Hindlimb muscle (tissue), 1 donor: Measurements from ENCODE around the gene ZNF326. TPM values are rescaled to one million over a fixed set of nuclear protein-coding genes. Genes with fewer than 3 reads are reported as not detected.
A peak's percentile ranks its signal among the peaks of the same experiment; 100 is the strongest.
"Not testable (repeated sequence)": the region's sequence is repeated elsewhere in the genome, so short reads cannot be mapped to it uniquely, and the experiment has no call there.

Experiments used
- DNase-seq: peaks from one replicate; pipeline ENCODE4 v3.0.0-alpha.2; 2013
- polyA plus RNA-seq: library from polyadenylated mRNA; unstranded; fragments of 120-200 nt; gene quantifications from one replicate; pipeline ENCODE4 v1.2.1, GENCODE V29; 2013; ENCODE audit not compliant: insufficient read length

The ZNF326 gene
- polyA plus RNA-seq, 1 donor: 23.9 TPM

DNA sequence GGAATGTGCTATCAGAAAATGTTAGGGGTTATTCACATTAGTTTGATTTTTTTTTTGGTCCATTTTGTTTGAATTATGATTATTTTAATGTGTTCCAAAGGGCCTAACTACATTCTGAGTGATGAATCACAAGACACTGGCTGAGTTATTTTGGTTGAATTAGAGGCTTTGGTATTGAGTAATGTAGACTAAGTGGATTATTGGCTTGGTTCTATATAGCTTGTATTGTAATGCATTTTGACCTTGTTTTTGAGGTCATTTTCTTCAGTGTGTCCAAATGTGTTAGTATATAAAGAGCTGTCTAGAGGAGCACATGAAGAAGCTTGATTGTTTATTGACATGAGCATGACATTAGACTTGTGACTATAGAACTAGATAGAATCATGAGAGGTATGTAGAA is 3.4 kb downstream of the ZNF326 start:
- DNase-seq: no peak

DNA sequence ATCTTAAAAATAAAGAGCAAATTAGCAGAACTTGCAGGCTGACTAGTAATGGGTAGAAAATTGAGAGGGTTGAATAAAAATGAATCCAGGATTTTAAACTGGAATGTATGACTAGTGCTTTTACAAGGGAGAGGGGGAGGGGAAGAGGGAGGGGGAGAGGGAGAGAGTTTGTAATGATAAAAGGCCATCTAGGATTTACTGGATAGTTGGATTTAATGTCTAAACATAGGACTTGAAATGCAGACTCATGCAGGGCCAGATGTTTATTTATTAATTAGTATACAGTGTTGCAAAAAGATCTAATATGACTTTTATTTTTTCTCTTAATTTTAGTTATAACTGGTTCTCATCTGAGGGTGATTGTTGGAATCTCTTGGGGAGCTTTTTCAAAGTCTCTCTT is 4.3 kb downstream of the ZNF326 start:
- no peak for DNase-seq

DNA sequence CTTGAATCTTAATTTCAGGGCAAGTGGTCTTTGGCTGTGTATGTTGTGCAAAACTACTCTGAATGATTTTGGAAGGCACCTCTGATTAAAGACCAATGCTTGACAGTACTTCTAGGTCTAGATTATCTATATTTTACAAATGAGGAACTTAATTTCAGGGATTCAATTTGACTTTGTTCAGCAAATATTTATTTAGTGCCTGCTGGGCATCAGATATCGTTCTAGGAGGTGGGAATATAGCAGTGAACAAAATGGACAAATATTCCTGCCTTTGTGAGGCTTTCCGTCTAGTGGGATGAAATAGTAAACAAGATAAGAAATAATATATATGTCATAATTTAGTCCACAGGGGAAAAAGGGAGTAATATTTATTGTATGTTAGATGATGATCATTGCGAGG is 4.7 kb downstream of the ZNF326 start:
- no peak for DNase-seq

DNA sequence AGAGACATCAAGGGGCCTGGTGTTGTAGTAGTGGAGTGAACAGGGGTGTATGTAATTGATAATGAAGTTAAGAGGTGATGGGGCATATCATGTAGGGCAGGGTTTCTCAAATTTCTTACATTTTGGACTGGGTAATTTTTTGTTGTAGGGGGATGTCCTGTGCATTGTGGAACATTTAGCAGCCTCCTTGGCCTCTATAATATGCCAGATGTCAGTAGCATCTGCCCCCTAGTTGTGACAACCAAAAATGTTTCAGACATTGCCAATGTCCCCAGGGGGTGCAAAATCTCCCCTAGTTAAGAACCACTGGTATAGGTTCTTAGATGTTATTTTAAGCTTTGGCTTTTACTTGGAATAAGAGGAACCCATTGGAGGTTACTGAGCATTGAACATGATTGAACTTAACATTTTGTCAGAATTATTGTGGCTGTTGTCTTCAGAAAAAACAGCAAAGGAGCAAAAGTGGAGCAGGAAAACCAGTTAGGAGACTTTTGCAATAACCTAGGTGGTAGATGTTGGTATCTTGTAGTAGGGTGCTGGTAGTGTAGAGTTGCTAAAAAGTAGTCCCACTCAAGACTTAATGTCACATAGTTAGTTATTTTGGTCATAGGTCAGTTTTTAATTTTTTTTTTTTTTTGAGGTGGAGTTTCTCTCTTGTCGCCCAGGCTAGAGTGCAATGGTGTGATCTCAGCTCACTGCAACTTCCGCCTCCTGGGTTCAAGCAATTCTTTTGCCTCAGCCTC is 6.2 kb downstream of the ZNF326 start:
- no peak for DNase-seq

DNA sequence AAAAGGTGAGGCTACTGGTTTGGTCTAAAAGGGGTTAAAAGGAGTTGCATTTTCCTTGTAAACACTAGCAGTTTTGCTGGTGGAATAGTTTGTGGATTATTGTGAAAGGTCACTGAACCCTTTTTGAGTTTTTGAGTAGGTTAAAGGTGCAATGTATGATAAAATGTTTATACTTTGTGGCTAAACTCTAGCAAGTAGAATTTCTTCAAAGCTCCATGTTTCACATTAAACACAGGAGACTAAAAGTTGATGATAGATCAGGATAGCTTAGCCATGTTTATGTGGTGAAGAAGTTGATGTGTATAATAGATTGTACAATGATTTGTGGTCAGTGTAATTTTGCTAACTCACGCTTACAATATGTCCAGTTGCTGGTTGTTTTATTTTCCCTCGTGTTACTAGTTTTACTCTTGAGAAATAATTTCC is 13.1 kb downstream of the ZNF326 start:
- DNase-seq: no peak

DNA sequence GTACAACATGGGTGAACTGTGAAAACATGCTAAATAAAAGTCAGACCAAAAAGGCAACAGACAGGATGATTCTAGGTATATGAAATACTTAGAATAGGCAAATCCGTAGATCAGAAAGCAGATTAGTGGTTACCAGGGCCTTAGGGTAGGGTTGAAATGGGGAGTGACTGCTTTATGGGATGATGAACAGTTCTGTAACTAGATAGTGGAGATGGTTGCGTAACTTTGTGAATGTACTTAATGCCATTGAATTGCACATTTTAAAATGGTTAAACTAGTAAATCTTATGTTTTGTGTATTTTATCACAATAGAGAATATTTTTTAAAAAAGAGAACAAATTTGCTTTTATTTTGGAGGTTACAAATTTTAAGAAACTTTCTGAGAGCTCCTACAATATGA is 17.4 kb downstream of the ZNF326 start:
- no peak for DNase-seq

DNA sequence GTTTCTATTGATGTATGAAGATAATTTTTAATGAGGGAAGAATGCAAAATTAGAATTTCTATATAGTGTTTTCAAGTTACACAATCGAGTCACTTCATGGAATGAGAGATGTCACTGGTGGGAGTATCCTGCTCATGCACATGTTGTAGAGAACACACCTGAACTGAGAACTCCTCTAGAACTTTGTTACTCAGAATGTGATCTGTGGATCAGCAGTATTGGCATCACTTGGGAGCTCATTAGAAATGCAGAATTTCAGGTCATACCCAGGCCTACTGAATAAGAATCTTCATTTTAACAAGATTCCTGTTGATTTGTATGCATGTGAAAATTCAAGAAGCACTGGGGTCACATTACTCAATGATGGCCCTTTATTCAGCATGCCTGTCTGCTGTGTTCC is 28.8 kb downstream of the ZNF326 start:
- DNase-seq: no peak

DNA sequence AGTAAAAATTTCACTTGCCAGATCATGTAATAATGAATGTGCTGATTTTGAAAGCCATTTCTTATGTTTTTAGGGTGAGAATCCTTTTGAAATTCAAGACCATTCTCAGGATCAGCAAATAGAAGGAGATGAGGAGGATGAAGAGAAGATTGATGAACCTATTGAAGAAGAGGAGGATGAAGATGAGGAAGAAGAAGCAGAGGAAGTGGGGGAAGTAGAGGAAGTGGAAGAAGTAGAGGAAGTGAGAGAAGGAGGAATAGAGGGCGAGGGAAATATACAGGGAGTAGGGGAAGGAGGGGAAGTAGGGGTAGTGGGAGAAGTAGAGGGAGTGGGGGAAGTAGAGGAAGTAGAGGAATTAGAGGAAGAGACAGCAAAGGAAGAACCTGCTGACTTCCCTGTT is 32.4 kb downstream of the ZNF326 start:
- DNase-seq: no peak

DNA sequence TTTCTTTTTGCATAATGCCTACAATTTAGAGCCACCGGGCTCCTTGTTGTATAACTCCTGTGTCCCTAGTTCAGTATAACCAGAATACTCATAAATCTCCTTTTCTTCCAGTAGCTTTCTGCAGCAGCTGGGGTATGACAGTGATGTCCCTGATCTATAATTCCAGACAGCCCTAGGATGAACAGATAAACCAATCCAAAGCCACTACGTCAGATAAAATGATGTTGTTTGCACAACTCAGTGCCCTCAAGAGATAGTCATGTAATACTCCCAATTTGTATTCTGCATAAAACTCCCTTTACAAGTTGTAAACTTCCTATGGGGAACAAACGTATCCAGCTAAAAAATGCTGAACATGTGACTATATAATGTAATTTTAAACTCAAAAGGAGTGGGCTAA is 44.7 kb downstream of the ZNF326 start:
- no peak for DNase-seq

DNA sequence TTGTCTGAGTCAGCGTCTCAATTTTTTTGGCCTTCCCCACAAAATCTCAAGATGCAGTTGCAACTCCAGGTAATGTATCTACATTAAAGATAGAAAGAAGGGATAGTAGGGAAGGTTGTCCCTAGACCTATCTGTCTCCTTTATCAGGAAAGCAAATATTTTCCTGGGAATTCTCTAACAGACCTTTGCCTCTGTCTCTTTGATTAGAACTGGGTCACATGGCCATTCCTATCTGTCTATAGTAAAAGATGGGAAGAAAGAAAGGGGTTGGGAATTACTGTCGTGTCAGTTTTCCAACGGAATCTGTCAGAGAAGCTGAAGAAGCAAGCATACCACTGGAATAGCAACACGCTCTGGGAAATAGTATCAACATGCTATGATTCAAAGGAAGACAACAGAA is 48.7 kb downstream of the ZNF326 start:
- no peak for DNase-seq

DNA sequence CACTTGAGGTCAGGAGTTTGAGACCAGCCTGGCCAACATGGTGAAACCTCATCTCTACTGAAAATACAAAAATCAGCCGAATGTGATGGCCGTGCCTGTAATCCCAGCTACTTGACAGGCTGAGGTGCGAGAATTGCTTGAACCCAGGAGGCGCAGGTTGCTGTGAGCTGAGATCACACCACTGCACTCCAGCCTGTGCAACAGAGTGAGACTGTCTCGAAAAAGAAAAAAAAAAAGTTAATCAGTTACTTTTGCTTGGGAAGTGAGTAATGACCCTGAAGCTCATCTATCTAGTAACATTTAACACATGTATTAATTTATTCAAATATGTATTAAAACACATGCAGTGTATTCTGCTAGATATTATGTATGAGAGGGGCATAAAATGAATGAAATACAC is 49.4 kb downstream of the ZNF326 start:
- no peak for DNase-seq

DNA sequence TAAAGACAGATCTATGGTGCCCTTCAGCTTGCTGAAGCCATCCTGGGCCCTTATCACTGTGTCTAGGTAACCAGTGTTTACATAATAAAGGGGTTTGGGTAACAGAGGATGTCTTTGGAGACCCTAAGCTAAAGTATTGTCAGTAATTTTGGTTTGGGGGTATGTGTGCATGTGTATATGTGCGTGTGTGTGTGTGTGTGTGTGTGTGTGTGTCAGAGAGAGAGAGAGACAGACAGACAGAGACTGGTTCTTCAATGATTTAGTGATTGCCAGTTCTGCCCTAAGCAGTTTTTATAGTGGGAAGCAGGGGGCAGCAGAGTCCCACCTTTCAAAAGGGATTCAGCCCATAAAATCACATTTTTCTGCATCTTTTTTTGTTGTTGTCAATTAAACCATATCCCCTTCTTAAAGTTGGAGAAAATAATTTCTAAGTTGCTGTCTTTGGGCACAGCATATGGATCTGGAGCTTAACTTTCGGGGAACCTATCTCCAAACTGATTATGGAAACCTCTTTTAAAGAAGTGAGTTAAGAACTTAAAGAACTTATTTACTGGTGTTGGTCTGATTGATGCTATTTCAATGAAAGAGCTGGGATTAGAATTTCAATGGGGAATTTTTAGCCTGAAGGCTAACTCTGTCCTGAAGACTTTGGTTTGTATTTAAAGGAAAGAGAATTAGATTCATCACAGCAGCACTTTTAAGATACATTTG is 51.1 kb downstream of the ZNF326 start:
- peak; percentile 16 for DNase-seq

DNA sequence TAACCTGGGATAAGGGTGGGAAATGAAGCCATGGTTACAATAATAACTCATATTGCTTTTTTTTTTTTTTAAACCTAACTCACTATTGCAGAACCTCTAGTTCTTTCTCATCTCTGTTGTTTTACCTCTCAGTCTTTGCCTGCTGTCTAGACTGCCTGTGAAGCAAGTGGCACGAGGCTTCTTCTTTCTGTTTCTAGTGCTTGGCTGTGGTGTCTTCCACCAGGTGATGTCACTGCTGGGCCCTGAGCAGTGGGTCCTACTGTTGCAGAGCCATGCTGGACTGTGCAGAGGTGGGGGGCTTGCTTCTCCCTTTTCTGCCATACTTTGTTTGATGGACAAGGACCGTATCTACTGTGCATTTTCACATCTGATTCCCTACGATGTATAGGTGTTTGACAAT is 51.7 kb downstream of the ZNF326 start:
- DNase-seq: no peak

DNA sequence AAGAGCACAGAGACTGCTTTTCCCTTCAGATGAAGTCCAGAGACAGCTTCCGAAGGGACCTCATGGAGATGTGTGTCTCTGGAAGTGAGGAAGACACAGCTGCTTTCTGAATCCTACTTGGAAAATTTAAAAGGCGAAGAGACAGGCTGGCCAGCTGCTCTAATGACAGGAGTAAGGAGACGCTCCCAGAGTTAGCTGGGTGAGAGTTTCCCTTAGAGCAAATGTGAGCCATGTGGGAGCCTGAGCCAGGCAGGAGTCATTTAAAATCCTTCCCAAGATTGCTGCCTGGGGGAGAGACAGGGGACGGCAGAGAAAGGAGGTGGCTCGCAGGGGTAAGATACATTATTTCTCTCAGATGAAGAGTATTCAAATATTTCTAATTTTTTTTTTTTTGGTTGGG is 53.1 kb downstream of the ZNF326 start:
- no peak for DNase-seq

DNA sequence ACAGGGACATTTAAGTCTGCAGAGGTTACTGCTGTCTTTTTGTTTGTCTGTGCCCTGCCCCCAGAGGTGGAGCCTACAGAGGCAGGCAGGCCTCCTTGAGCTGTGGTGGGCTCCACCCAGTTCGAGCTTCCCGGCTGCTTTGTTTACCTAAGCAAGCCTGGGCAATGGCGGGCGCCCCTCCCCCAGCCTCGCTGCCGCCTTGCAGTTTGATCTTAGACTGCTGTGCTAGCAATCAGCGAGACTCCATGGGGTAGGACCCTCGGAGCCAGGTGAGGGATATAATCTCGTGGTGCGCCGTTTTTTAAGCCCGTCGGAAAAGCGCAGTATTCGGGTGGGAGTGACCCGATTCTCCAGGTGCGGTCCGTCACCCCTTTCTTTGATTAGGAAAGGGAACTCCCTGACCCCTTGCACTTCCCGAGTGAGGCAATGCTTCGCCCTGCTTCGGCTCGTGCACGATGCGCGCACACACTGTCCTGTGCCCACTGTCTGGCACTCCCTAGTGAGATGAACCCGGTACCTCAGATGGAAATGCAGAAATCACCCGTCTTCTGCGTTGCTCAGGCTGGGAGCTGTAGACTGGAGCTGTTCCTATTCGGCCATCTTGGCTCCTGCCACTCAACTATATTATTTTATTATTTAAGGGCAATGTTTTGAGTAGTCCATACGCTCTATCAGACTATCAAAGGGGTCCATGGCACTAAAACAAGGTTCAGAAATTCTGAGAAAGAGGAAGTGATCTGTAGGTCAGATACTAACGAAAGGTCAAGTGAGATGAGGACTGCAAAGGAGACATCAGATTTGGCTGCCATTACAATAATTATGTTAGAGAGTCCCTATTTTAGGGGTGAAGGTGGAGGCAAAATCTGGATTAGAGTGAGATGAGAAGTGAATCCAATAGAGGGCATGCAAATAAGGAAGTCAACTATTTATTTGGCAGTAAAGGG is 68.1 kb downstream of the ZNF326 start:
- not testable (repeated sequence) for DNase-seq

DNA sequence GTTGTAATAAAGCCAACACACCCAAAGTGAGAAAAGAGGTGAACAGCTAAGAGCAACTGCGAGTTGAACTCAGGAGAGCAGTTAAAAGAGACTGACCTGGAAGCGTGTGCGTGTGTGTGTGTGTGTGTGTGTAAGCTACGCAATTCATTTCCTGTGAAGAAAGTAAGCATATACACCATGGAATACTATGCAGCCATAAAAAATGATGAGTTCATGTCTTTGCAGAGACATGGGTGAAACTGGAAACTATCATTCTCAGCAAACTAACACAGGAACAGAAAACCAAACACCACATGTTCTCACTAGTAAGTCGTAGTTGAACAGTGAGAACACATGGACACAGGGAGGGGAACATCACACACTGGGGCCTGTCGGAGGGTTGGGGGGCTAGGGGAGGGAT is 69.2 kb downstream of the ZNF326 start:
- not testable (repeated sequence) for DNase-seq

DNA sequence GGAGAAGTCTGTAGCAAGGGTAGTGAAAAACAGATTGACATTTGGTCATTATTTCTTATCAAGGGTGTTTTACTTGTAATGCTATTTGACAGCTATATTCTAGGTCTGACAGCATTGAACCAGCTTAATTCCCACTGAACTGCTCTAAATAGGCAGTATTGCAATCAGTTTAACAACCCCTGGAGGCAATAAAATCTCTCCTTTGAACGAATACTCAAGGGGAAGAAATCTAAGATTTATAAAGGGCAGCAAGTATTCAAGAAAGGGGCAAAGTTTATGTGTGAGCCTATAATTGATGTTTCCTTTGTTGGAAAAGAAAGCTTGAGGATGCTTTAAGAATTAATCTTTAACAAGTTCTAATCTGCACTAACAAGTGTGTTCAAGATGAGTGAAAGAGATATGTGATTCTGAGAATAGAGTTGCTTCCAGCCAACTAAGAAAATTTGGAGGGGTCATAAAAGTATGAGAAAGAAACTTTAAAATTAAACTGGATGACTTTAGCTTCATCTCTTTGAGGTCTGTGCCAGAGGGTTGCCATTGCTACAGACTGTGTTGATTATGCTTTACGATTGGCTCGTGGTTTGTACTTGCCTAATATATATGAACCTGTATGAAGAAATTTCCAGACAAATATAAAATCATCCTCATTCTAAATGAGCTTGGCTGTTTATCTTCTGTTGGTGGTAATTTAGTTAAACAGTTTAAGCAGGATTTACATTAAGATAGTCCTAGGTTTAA is 72.5 kb downstream of the ZNF326 start:
- DNase-seq: no peak

DNA sequence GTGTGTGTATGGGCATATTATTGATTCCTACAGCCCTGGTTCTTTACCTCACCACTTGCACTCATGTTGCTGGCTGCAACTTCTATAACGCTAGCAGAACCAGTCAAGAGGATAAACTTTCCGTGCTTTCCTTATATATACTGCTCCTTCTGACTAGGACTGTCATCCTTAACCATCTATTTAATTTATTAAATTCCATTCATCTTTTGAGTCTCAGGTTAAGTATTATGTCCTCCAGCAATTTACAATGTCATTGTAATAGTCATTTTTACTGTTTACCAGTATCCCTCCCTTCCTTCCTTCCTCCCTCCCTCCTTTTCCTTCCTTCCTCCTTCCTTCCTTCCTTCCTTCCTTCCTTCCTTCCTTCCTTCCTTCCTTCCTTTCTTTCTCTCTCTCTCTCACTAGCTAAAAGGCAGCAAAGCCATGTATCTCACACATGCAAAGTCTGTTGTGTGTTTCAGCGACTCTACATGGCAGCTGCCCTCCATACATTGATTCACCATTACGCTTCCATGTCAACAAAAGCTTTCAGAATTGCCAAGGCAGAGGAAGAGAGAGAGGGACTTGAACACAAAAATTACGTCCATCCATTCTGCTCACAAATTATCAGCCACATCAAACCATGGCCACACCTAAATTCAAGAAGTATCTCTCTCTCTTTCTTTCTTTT is 73.8 kb downstream of the ZNF326 start:
- DNase-seq: no peak

DNA sequence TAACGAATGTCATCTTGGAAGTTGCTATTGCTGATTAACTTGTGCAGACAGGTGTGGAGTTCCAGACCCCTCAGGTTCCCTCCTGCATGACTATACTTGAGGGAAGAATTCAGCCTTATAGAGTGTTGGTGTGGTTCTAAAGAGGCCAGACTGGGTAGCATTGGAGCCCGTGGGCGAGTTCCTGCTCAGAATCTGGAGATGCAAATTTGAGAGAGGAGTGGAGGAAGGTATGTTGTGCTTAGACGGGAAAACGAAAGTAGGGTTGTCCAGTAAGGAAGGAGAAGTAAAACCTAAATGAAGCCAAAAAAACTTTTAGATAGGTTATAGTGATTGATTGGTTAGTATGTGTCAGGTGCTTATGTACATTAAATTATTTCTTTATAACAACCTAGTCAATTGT is 79.2 kb downstream of the ZNF326 start:
- no peak for DNase-seq

DNA sequence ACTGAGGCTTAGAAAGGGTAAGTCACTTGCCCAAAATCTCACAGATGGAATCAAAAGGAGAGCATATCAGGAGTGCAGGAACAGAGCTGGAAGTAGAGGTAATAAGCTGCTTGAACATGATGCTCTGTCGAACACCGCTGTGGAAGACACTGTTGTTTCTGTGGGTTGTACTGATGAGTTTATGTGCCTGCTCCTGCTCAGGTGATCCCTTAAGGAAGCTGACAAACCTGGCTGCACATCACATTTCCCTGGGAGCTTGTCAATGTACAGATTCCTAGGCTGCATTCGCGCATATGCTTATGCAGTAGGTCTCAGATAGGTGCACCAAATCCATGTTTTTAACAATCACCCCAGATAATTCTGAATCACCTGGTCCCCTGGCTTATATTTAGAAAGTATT is 79.7 kb downstream of the ZNF326 start:
- no peak for DNase-seq

DNA sequence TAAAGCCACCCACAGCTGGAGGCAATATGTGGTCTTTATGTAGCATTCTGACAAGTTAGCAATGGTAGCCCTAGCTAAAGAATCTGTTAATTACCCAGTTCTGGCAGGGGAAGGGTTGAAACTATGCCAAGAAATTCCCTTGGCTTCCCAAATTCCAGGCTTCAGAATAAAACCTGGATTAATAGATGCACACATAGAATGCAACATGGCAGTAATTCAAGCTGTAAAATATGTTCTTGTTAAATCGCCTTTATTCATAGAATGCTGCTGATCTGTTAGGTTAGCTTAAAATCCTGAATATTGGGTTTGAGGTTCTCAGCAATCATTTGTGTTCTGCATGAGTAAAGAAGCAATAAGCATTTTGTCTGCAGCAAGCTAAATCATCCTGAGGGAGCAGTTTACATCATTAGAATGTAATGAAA is 80.1 kb downstream of the ZNF326 start:
- DNase-seq: no peak

DNA sequence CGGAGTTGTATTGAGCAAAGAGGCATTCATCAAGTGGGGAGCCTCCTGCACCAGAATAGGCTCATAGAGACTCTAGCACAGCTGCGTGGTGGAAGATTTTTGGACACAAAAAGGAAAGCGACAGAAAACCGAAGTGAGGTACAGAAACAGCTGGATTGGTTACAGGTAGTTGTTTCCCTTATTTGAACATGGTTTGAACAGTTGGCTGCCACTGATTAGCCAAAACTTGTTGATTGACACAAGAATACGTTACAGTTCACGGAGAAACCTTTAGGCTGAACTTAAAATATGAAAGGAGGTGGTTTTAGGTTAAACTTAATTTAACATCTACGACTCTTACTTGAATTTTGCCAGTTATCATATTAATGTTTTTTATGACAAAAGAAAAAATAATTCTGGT is 89.1 kb downstream of the ZNF326 start:
- DNase-seq: no peak
